ENCODE measurements around the gene EIF4B. TPM values are rescaled to one million over a fixed set of nuclear protein-coding genes. Genes with fewer than 3 reads are reported as not detected.

EIF4B gene
- total and polyA plus RNA-seq, 9 of the 15 experiments (the other 6 are each of a cell fraction or from before 2014, with no cell fraction given): 138 to 669 (median 552) TPM

- TF ChIP-seq MNT (conservative IDR thresholded peaks at IDR 0.05) (0 out of 4 replicates have a peak, but pooled peaks of 1 of the 2 experiments have one; percentile 41), ZBTB33 (CRISPR knock-in tag; IDR thresholded peaks at IDR 0.05) (peak; percentile 58; the same call in 1 of the 2 replicates), NR2C2 (CRISPR knock-in tag; IDR thresholded peaks at IDR 0.05) (no peak), NR2C2 (tag; IDR thresholded peaks at IDR 0.05) (peak; percentile 41), RB1 (IDR thresholded peaks at IDR 0.05; ENCODE audit: low read depth) (peak; percentile 65; the same call in 1 of the 2 replicates), TOE1 (IDR thresholded peaks at IDR 0.05; ENCODE audit: borderline replicate concordance) (peak; percentile 47; the same call in 1 of the 2 replicates), TOE1 (CRISPR knock-in tag; IDR thresholded peaks at IDR 0.05; ENCODE audit: borderline replicate concordance, low read depth) (no peak), ZNF764 (CRISPR knock-in tag; IDR thresholded peaks at IDR 0.05; ENCODE audit: low read depth) (peak; percentile 69; the same call in 1 of the 2 replicates), L3MBTL2 (IDR thresholded peaks at IDR 0.05) (peak; percentile 60; the same call in 1 of the 2 replicates), SMAD3 (CRISPR knock-in tag; conservative IDR thresholded peaks at IDR 0.05) (0 out of 2 replicates have a peak, but pooled peaks have one; percentile 40), NBN (IDR thresholded peaks at IDR 0.05; ENCODE audit: low read depth) (peak; percentile 85; the same call in 1 of the 2 replicates), SMC3 (conservative IDR thresholded peaks at IDR 0.05; ENCODE audit: insufficient read depth, low read depth, low read length) (peak; percentile 100), REST (IDR thresholded peaks at IDR 0.05; ENCODE audit: borderline replicate concordance) (peak; percentile 97), REST (CRISPR knock-in tag; IDR thresholded peaks at IDR 0.05; ENCODE audit: low read depth) (no peak), HDGF (IDR thresholded peaks at IDR 0.05) (peak; percentile 71; the same call in 1 of the 2 replicates), NR4A1 (CRISPR knock-in tag; IDR thresholded peaks at IDR 0.05) (no peak), NR4A1 (tag; IDR thresholded peaks at IDR 0.05) (no peak)
Observed at GRCh38 chr12:52980650-52981423, 25.4 kb upstream of the EIF4B start (continued).
